Stimulated activated CD8-positive, alpha-beta memory T cell treated with anti-CD3 and anti-CD28 coated beads, Interleukin-4, amount 100 ng/mL, for 1 hour (primary cell): ENCODE data around the gene KIF16B.

Source experiments
- DNase-seq, 2 donors: peaks; one replicate each; pipeline ENCODE4 v3.0.0-alpha.2; 2020; ENCODE audit warnings: low read depth in 2 of 2, low spot score in 1 of 2

KIF16B gene

GRCh38 chr20:16404171-16404570, 169.1 kb downstream of the KIF16B start:
- no peak for DNase-seq

GRCh38 chr20:16400234-16400633, 173.0 kb downstream of the KIF16B start:
- no peak for DNase-seq

GRCh38 chr20:16399801-16400200, 173.4 kb downstream of the KIF16B start:
- no peak for DNase-seq

GRCh38 chr20:16397086-16397485, 176.2 kb downstream of the KIF16B start:
- no peak for DNase-seq

- DNase-seq = no peak
Measured at GRCh38 chr20:16395366-16395765, 177.9 kb downstream of the KIF16B start.

- DNase-seq = no peak
Measured at GRCh38 chr20:16394784-16395183, 178.5 kb downstream of the KIF16B start.

GRCh38 chr20:16393836-16394235, 179.4 kb downstream of the KIF16B start:
- no peak for DNase-seq

GRCh38 chr20:16393297-16393696, 180.0 kb downstream of the KIF16B start:
- DNase-seq = no peak

- no peak for DNase-seq
Measured at GRCh38 chr20:16392346-16392745, 180.9 kb downstream of the KIF16B start.

GRCh38 chr20:16390991-16391390, 182.3 kb downstream of the KIF16B start:
- no peak for DNase-seq

GRCh38 chr20:16388731-16389130, 184.5 kb downstream of the KIF16B start:
- DNase-seq = no peak

GRCh38 chr20:16387666-16388065, 185.6 kb downstream of the KIF16B start:
- no peak for DNase-seq

GRCh38 chr20:16385891-16386290, 187.4 kb downstream of the KIF16B start:
- DNase-seq = no peak

GRCh38 chr20:16385462-16385861, 187.8 kb downstream of the KIF16B start:
- DNase-seq = no peak

- DNase-seq = no peak
Measured at GRCh38 chr20:16381444-16381843, 191.8 kb downstream of the KIF16B start.

- no peak for DNase-seq
Measured at GRCh38 chr20:16378712-16379370, 194.4 kb downstream of the KIF16B start.

- DNase-seq = no peak
Measured at GRCh38 chr20:16378122-16378521, 195.1 kb downstream of the KIF16B start.

- DNase-seq = no peak
Measured at GRCh38 chr20:16369441-16369840, 203.8 kb downstream of the KIF16B start.

GRCh38 chr20:16368645-16369292, 204.5 kb downstream of the KIF16B start:
- no peak for DNase-seq

- no peak for DNase-seq
Measured at GRCh38 chr20:16367948-16368560, 205.2 kb downstream of the KIF16B start.

GRCh38 chr20:16366529-16366928, 206.7 kb downstream of the KIF16B start:
- no peak for DNase-seq

GRCh38 chr20:16364320-16364687, 208.9 kb downstream of the KIF16B start:
- DNase-seq = no peak
